HCT116 (cell line): ENCODE results near the gene ZNF316. TPM values are rescaled to one million over a fixed set of nuclear protein-coding genes. Genes with fewer than 3 reads are reported as not detected.

ENCODE experiments used
- ATAC-seq: fragments of 200-7000 bp; cut with Tn5 transposase; 2 replicates; pipeline ENCODE4 v1.9.1; 2020; ENCODE audit warnings: mild to moderate bottlenecking, moderate library complexity
- BruUV-seq: library from RNA; stranded (reverse); fragments of 400-500 nt; replicated peaks from 2 replicates; lab custom pipeline; 2021; lab: Mats Ljungman, UMichigan
- CTCF ChIA-PET: fragments of 300-600 bp; sonication (Branson Sonifier 250); formaldehyde crosslinking; loops from one replicate; lab custom pipeline; 2021; ENCODE audit warnings: antibody characterized with exemption; lab: Charles Lee
- POLR2A ChIA-PET: fragments of 300-600, 350-600 bp; sonication (Branson Sonifier 250); formaldehyde crosslinking; loops from one replicate; lab custom pipeline; 2021; ENCODE audit warnings: antibody characterized with exemption; lab: Charles Lee
- RAD21 ChIA-PET, 2 experiments: fragments of 300-600 bp; sonication (Branson Sonifier 250); formaldehyde crosslinking; loops; one replicate each; lab custom pipeline; 2023; ENCODE audit warnings: low total read pairs in 2 of 2; ENCODE audit not compliant: uncharacterized antibody in 2 of 2, unreplicated experiment in 2 of 2, low non-redundant PET in 1 of 2; lab: Charles Lee
- DNase-seq: peaks from one replicate; pipeline ENCODE4 v3.0.0-alpha.2; 2010; ENCODE audit warnings: low read depth, low spot score
- H2AFZ ChIP-seq: fragments of 200-600 bp; shearing (Covaris generic), sonication (generic); 2 replicates; pipeline ENCODE4 v1.6.1; 2017; ENCODE audit warnings: low read depth, mixed run types, mixed read lengths, antibody characterized with exemption, low read length; ENCODE audit not compliant: poor library complexity, severe bottlenecking
- H3K27ac ChIP-seq: 2 replicates; pipeline ENCODE4 v1.5.1; 2012; ENCODE audit warnings: low read depth, low read length
- H3K27me3 ChIP-seq: fragments of 200-600 bp; sonication (generic); 2 replicates; pipeline ENCODE4 v1.6.1; 2016; ENCODE audit warnings: mixed run types, low read length, mixed read lengths; ENCODE audit not compliant: insufficient read depth
- H3K36me3 ChIP-seq, 2 experiments: fragments of 200-500 bp in 1 of 2; fragments of 200-600 bp in 1 of 2; sonication (Bioruptor generic) in 1 of 2; sonication (generic) in 1 of 2; 2 replicates each; pipeline versions ENCODE4 v1.5.1 to v1.6.1; 2014 to 2016; ENCODE audit warnings: low read length in 2 of 2, inconsistent platforms in 1 of 2, mixed read lengths in 1 of 2, mixed run types in 1 of 2; ENCODE audit not compliant: insufficient read depth in 2 of 2, control insufficient read depth in 1 of 2
- H3K4me1 ChIP-seq, 2 experiments: fragments of 200-600 bp in 1 of 2; sonication (generic) in 1 of 2; 2 replicates each; pipeline versions ENCODE4 v1.5.1 to v1.6.1; 2012 to 2017; ENCODE audit warnings: low read length in 2 of 2, inconsistent platforms in 1 of 2, mild to moderate bottlenecking in 1 of 2, mixed read lengths in 1 of 2, mixed run types in 1 of 2, moderate library complexity in 1 of 2; ENCODE audit not compliant: insufficient read depth in 2 of 2, control insufficient read depth in 1 of 2
- H3K4me2 ChIP-seq: fragments of 200-600 bp; sonication (generic); 2 replicates; pipeline ENCODE4 v1.6.1; 2017; ENCODE audit warnings: mixed run types, low read length, mixed read lengths
- H3K4me3 ChIP-seq, 2 experiments: fragments of 200-600 bp in 1 of 2; sonication (generic) in 1 of 2; replicated peaks in 1 of 2; 2 replicates each; pipeline ENCODE4 v1.5.1; 2011 to 2016; ENCODE audit warnings: low read length in 2 of 2, control low read depth in 1 of 2, low read depth in 1 of 2, mild to moderate bottlenecking in 1 of 2, mixed read lengths in 1 of 2, mixed run types in 1 of 2
- H3K79me2 ChIP-seq: fragments of 200-600 bp; sonication (generic); 2 replicates; pipeline ENCODE4 v1.6.1; 2017; ENCODE audit warnings: mild to moderate bottlenecking, mixed run types, low read length, moderate library complexity, mixed read lengths; ENCODE audit not compliant: insufficient read depth
- H3K9ac ChIP-seq: fragments of 200-600 bp; sonication (generic); 2 replicates; pipeline ENCODE4 v1.6.1; 2016; ENCODE audit warnings: low read length, mixed read lengths
- H3K9me2 ChIP-seq: fragments of 200-600 bp; sonication (generic), shearing (Covaris generic); 2 replicates; pipeline ENCODE4 v1.6.1; 2017; ENCODE audit warnings: mixed run types, mild to moderate bottlenecking, moderate library complexity; ENCODE audit not compliant: insufficient read depth
- H3K9me3 ChIP-seq, 2 experiments: fragments of 200-500 bp in 1 of 2; fragments of 200-600 bp in 1 of 2; sonication (Bioruptor generic) in 1 of 2; sonication (generic) in 1 of 2; 2 replicates each; pipeline ENCODE4 v1.6.1; 2014 to 2017; ENCODE audit warnings: low read length in 2 of 2, mixed read lengths in 2 of 2, inconsistent platforms in 1 of 2, low read depth in 1 of 2, mild to moderate bottlenecking in 1 of 2, mixed run types in 1 of 2, moderate library complexity in 1 of 2; ENCODE audit not compliant: control insufficient read depth in 1 of 2, insufficient read depth in 1 of 2
- H4K20me1 ChIP-seq: fragments of 200-600 bp; sonication (generic), shearing (Covaris generic); 2 replicates; pipeline ENCODE4 v1.6.1; 2017; ENCODE audit warnings: mixed run types, mild to moderate bottlenecking, moderate library complexity; ENCODE audit not compliant: insufficient read depth
- CEBPB ChIP-seq: IDR thresholded peaks from 2 replicates; pipeline ENCODE4 v1.6.1; 2012; ENCODE audit warnings: low read depth
- JUND ChIP-seq: IDR thresholded peaks from 2 replicates; pipeline ENCODE4 v1.6.1; 2012
- RAD21 ChIP-seq: IDR thresholded peaks from 2 replicates; pipeline ENCODE4 v1.6.1; 2012; ENCODE audit warnings: low read depth, mild to moderate bottlenecking
- intact Hi-C: fragments of 100-400 bp; cut with micrococcal nuclease; formaldehyde crosslinking; loops from 2 replicates; pipeline ENCODE4 v1.10.0; 2022
- total RNA-seq: library from RNA; stranded (reverse); gene quantifications from one replicate; pipeline ENCODE4 v1.2.1, GENCODE V29; 2021; ENCODE audit not compliant: unreplicated experiment
- TF ChIP-seq, protein P1 (sequence below): IDR thresholded peaks from 2 replicates; pipeline ENCODE4 v1.6.1; 2012
- TF ChIP-seq, protein P2 (sequence below): IDR thresholded peaks from 2 replicates; pipeline ENCODE4 v1.6.1; 2012; ENCODE audit warnings: low read depth
- TF ChIP-seq, protein P3 (sequence below): IDR thresholded peaks from 2 replicates; pipeline ENCODE4 v1.6.1; 2012
- TF ChIP-seq, protein P4 (sequence below), 3 experiments: fragments of 200-600 bp in 1 of 3; sonication (generic) in 1 of 3; IDR thresholded peaks in 2 of 3; conservative IDR thresholded peaks in 1 of 3; 2 replicates each; pipeline ENCODE4 v1.5.1; 2012 to 2017; ENCODE audit warnings: low read depth in 2 of 3, low read length in 2 of 3, antibody characterized with exemption in 1 of 3, borderline replicate concordance in 1 of 3, control low read depth in 1 of 3, mild to moderate bottlenecking in 1 of 3, mixed read lengths in 1 of 3, mixed run types in 1 of 3, moderate library complexity in 1 of 3; ENCODE audit not compliant: insufficient read depth in 1 of 3

The ZNF316 gene
- total RNA-seq, 1 experiment from 2014 or later = 25.0 TPM

DNA sequence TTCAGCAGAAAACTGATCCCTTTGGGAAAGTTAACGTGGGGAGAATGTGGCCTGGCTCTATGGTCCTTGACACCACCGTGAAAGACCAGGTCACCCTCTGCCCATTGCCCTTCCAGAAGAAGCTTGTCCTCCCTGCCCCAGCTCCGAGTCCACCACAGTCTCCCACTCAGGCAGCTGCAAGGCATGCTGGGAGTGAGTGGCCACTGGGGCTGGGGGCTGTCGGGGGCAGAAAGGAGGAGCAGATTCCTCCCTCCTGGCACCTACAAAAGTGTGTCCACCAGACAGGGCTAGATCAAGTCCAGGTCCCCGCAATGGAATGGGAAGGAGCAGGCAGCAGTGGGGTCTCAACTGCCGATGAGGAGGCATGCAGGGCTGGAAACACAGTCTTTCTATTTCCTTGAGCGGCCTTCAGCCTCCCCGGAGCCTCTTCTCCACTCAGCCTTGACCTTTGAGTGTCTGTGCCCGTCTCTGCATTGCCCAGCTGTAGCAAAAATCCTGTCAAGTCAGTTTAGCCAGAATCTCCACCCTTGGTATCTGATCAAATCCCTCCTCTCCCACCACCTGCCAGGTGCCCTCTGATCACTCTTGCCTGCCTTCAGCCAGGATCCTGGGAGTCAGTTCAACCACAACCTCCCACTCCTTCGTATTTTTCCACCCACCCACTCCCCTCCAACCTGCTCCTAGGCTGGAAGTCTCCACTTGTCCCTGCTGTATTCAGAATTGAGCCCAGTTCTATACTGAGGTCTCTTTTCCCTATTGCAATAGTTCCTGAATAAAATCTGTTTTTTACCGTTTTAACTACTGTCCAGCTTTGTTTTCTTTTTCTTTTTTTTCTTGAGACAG is 6.9 kb upstream of the ZNF316 start:
- TF ChIP-seq, protein P1, sequence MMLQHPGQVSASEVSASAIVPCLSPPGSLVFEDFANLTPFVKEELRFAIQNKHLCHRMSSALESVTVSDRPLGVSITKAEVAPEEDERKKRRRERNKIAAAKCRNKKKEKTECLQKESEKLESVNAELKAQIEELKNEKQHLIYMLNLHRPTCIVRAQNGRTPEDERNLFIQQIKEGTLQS = no peak
- TF ChIP-seq JUND = no peak
- TF ChIP-seq, protein P2, sequence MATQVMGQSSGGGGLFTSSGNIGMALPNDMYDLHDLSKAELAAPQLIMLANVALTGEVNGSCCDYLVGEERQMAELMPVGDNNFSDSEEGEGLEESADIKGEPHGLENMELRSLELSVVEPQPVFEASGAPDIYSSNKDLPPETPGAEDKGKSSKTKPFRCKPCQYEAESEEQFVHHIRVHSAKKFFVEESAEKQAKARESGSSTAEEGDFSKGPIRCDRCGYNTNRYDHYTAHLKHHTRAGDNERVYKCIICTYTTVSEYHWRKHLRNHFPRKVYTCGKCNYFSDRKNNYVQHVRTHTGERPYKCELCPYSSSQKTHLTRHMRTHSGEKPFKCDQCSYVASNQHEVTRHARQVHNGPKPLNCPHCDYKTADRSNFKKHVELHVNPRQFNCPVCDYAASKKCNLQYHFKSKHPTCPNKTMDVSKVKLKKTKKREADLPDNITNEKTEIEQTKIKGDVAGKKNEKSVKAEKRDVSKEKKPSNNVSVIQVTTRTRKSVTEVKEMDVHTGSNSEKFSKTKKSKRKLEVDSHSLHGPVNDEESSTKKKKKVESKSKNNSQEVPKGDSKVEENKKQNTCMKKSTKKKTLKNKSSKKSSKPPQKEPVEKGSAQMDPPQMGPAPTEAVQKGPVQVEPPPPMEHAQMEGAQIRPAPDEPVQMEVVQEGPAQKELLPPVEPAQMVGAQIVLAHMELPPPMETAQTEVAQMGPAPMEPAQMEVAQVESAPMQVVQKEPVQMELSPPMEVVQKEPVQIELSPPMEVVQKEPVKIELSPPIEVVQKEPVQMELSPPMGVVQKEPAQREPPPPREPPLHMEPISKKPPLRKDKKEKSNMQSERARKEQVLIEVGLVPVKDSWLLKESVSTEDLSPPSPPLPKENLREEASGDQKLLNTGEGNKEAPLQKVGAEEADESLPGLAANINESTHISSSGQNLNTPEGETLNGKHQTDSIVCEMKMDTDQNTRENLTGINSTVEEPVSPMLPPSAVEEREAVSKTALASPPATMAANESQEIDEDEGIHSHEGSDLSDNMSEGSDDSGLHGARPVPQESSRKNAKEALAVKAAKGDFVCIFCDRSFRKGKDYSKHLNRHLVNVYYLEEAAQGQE = no peak
- TF ChIP-seq, protein P3, sequence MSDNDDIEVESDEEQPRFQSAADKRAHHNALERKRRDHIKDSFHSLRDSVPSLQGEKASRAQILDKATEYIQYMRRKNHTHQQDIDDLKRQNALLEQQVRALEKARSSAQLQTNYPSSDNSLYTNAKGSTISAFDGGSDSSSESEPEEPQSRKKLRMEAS = no peak
- TF ChIP-seq CEBPB = no peak
- TF ChIP-seq, protein P4, sequence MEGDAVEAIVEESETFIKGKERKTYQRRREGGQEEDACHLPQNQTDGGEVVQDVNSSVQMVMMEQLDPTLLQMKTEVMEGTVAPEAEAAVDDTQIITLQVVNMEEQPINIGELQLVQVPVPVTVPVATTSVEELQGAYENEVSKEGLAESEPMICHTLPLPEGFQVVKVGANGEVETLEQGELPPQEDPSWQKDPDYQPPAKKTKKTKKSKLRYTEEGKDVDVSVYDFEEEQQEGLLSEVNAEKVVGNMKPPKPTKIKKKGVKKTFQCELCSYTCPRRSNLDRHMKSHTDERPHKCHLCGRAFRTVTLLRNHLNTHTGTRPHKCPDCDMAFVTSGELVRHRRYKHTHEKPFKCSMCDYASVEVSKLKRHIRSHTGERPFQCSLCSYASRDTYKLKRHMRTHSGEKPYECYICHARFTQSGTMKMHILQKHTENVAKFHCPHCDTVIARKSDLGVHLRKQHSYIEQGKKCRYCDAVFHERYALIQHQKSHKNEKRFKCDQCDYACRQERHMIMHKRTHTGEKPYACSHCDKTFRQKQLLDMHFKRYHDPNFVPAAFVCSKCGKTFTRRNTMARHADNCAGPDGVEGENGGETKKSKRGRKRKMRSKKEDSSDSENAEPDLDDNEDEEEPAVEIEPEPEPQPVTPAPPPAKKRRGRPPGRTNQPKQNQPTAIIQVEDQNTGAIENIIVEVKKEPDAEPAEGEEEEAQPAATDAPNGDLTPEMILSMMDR (IDR thresholded peaks at IDR 0.05 in 2 of 3, conservative IDR thresholded peaks at IDR 0.05 in 1 of 3; ENCODE audit: borderline replicate concordance in 1 of 3, insufficient read depth in 1 of 3, low read depth in 2 of 3, low read length in 2 of 3) = no peak
- TF ChIP-seq RAD21 = no peak
- no peak for ATAC-seq
- no TSS peak for BruUV-seq
- intact Hi-C loops = no loop called here
- H3K4me1 ChIP-seq = peaks cover 4 to 5% of the 10 kb centered on the region in 2 experiments; a peak in 2 of 4 replicates
- no peaks in the 10 kb centered on the region for H3K9me2 ChIP-seq
- ChIA-PET RAD21 (no interaction called here), CTCF (no interaction called here), POLR2A (no interaction called here)
- no peak overlapping the region for H2AFZ ChIP-seq
- no peaks in the 10 kb centered on the region for H3K79me2 ChIP-seq
- H3K4me3 ChIP-seq = no peak overlapping the region
- H4K20me1 ChIP-seq = no peaks in the 10 kb centered on the region
- no peak for DNase-seq
- H3K36me3 ChIP-seq = no peaks in the 10 kb centered on the region
- no peaks in the 10 kb centered on the region for H3K9me3 ChIP-seq
- no peak overlapping the region for H3K27ac ChIP-seq
- H3K27me3 ChIP-seq = no peaks in the 10 kb centered on the region
- no peak overlapping the region for H3K4me2 ChIP-seq
- H3K9ac ChIP-seq = no peak overlapping the region
